ENCODE measurements around the gene CDH19.

CDH19 gene

DNA sequence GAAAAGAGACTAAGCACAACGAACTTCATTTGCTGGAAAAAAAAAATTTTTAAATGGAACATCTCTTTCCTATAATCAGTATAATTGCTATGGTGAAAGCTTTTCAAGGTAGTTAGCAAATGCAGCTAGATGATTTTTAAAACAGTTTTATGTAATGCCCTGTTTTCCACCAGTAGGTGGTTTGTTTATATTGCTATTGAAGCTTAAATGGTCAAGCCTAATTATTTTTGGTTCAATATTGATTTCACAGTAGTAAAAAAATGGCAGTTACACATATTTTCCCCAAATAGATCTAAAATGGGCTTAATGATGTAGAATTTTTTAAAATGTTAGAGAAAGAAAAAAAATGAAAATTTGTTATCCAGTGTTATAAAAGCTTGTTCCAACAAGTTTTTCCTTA lies 70.2 kb downstream of the CDH19 start:
- Histone ChIP-seq H3K4me1 (ENCODE audit: control insufficient read depth, insufficient read depth, low read length) (no peaks in the 10 kb centered on the region), H3K9me3 (ENCODE audit: control insufficient read depth, insufficient read depth, low read length) (no peaks in the 10 kb centered on the region), H3K27me3 (ENCODE audit: control insufficient read depth, insufficient read depth, low read length) (no peaks in the 10 kb centered on the region), H3K4me3 (ENCODE audit: low read length) (no peak overlapping the region), H3K36me3 (ENCODE audit: control insufficient read depth, insufficient read depth, low read length) (no peaks in the 10 kb centered on the region), H3K27ac (ENCODE audit: low read length) (no peak overlapping the region)
- DNase-seq (ENCODE audit: low read depth, low spot score) = no peak
- no CpG with 5 or more reads among the region's 1 CpG for WGBS (ENCODE audit: insufficient coverage, insufficient read length)

DNA sequence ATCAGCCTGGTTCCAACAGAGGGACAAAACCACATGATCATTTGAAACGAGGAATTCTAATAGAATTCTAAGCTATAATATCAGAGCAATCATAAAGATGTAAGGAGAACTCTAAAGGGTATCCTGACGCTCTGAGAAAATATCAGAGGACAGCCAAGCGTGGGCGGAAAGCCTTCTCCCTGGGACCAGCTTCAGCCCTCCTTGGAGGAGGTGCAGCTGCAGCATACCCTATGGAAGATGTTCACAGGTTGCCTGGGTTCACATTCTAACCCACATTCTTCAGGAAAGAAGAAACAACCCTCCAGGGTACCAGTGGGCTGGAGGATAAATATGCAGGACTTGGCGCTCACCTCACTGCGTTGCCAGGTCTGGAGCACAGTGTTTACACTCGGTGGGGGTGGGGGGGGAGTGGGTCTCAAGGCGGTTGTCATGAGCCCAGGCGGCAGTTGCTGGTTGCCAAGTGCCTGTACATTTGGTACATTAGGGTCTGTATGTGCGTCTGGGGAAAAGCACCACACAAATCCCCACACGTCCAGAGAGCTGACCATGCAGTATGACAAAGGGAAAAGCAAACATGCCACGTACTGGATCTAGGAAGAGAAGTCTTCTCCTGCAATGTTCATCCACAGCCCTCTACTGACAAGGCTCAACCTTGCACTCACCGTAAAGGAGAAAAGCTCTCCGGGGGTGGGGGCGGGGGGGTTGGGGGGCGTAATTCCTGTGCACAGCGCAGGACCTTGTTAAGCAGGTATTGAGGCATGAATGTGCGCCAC lies 80.5 kb downstream of the CDH19 start:
- no CpG with 5 or more reads among the region's 18 CpGs for WGBS (ENCODE audit: insufficient coverage, insufficient read length)
- H3K27ac ChIP-seq (ENCODE audit: low read length) = no peak overlapping the region
- no peaks in the 10 kb centered on the region for H3K36me3 ChIP-seq (ENCODE audit: control insufficient read depth, insufficient read depth, low read length)
- no peak overlapping the region for H3K4me3 ChIP-seq (ENCODE audit: low read length)
- H3K9me3 ChIP-seq (ENCODE audit: control insufficient read depth, insufficient read depth, low read length) = no peaks in the 10 kb centered on the region
- H3K27me3 ChIP-seq (ENCODE audit: control insufficient read depth, insufficient read depth, low read length) = no peaks in the 10 kb centered on the region
- no peak for DNase-seq (ENCODE audit: low read depth, low spot score)
- no peaks in the 10 kb centered on the region for H3K4me1 ChIP-seq (ENCODE audit: control insufficient read depth, insufficient read depth, low read length)

DNA sequence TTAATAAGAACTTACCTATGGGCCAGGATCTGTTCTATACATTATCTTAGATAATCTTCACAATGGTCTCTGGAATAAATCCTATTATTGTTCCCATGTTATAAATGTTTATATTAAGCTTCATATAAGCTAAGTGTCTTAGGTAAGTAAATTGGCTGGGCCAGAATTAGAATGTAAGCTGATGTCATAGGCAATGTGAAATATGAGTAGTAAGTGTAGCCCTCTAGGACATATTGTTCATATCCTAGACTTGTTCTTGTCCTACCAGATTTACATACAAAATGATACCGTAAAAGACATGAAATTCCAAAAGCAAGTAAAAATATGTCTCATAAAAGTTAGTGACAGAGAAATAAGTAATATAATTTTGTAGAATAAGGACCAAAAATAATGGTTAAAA lies 89.9 kb downstream of the CDH19 start:
- no peaks in the 10 kb centered on the region for H3K9me3 ChIP-seq (ENCODE audit: control insufficient read depth, insufficient read depth, low read length)
- no peaks in the 10 kb centered on the region for H3K36me3 ChIP-seq (ENCODE audit: control insufficient read depth, insufficient read depth, low read length)
- no peak for DNase-seq (ENCODE audit: low read depth, low spot score)
- WGBS (ENCODE audit: insufficient coverage, insufficient read length) = no CpG with 5 or more reads among the region's 1 CpG
- H3K4me3 ChIP-seq (ENCODE audit: low read length) = no peak overlapping the region
- no peaks in the 10 kb centered on the region for H3K4me1 ChIP-seq (ENCODE audit: control insufficient read depth, insufficient read depth, low read length)
- no peaks in the 10 kb centered on the region for H3K27me3 ChIP-seq (ENCODE audit: control insufficient read depth, insufficient read depth, low read length)
- no peak overlapping the region for H3K27ac ChIP-seq (ENCODE audit: low read length)

DNA sequence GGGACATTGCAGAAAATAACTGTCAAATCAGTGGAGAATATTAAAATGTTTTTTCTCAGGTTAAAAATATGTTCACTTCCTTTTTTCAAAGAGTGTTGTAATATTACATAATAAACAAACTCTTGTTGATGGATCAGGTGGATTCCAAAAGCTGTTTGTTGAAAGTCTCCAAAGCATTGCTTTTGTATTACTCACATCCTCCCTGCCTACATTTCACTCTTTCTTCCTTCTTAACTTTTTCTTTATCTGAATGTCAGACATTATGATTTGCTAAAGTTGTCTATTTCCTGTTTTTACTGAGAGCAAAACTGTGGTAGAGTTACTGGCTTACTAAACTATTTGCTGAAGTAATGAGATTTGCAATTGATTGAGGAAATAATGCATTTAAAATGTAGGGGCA lies 92.1 kb downstream of the CDH19 start:
- H3K27ac ChIP-seq (ENCODE audit: low read length) = no peak overlapping the region

DNA sequence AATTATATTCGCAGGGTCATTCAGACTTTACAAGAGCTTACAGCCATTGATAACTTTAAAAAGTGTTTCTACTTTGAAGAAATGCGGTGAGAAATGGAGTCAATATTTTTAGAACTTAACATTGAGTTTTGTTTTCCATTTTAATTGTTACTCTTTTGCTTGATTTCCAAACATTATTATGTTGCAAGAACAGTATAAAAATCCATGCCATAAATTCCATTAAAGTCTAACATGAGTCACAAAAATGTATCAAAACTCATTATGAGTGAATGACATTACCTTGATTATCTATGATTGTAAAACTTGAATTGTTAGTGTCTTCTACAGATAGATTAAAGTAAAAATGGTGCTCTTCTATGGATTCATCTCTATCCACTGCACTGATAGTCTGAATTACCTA lies 92.6 kb downstream of the CDH19 start:
- H3K9me3 ChIP-seq (ENCODE audit: control insufficient read depth, insufficient read depth, low read length) = no peaks in the 10 kb centered on the region
- WGBS (ENCODE audit: insufficient coverage, insufficient read length) = no CpG with 5 or more reads among the region's 2 CpGs
- H3K27ac ChIP-seq (ENCODE audit: low read length) = no peak overlapping the region

More for the DNA sequence above, 92.1 kb downstream of the CDH19 start:
- H3K4me3 ChIP-seq (ENCODE audit: low read length) = no peak overlapping the region
- H3K36me3 ChIP-seq (ENCODE audit: control insufficient read depth, insufficient read depth, low read length) = no peaks in the 10 kb centered on the region
- DNase-seq (ENCODE audit: low read depth, low spot score) = no peak
- no peaks in the 10 kb centered on the region for H3K9me3 ChIP-seq (ENCODE audit: control insufficient read depth, insufficient read depth, low read length)
- no peaks in the 10 kb centered on the region for H3K27me3 ChIP-seq (ENCODE audit: control insufficient read depth, insufficient read depth, low read length)
- no peaks in the 10 kb centered on the region for H3K4me1 ChIP-seq (ENCODE audit: control insufficient read depth, insufficient read depth, low read length)

DNA sequence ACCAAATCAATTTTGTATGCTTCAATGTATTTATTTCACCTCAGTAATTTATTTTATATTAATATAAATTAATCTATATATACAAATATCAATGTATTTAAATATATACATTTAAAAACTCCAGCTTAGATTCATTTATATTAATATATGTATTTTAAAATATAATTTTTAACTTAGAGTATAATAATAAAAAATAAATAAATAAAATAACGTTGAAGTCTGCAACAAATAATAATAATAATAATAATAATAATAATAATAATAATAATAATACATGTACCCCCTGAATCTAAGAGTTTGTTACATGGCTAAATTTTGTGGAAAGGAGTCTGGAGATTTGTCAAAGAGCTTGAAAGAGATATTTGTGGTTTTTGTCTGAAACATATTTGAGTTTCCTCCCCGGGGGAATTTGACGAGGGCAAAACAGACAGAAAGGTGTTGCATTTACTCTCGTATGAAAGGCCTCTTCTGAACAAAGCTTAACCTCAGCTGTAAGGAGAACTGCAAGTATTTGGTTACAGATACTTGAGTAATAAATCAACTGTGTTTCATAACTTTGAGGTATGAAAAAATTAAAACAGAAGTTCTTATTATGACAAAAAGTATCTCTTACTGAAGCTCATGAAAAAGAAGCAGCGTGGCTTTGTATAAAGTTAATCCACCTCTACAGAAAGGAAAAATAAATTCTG lies 93.4 kb downstream of the CDH19 start:
- no CpG with 5 or more reads among the region's 5 CpGs for WGBS (ENCODE audit: insufficient coverage, insufficient read length)
- no peak for DNase-seq (ENCODE audit: low read depth, low spot score)

More for the DNA sequence above, 92.6 kb downstream of the CDH19 start:
- Histone ChIP-seq H3K27me3 (ENCODE audit: control insufficient read depth, insufficient read depth, low read length) (no peaks in the 10 kb centered on the region), H3K36me3 (ENCODE audit: control insufficient read depth, insufficient read depth, low read length) (no peaks in the 10 kb centered on the region), H3K4me3 (ENCODE audit: low read length) (no peak overlapping the region), H3K4me1 (ENCODE audit: control insufficient read depth, insufficient read depth, low read length) (no peaks in the 10 kb centered on the region)
- DNase-seq (ENCODE audit: low read depth, low spot score) = no peak

DNA sequence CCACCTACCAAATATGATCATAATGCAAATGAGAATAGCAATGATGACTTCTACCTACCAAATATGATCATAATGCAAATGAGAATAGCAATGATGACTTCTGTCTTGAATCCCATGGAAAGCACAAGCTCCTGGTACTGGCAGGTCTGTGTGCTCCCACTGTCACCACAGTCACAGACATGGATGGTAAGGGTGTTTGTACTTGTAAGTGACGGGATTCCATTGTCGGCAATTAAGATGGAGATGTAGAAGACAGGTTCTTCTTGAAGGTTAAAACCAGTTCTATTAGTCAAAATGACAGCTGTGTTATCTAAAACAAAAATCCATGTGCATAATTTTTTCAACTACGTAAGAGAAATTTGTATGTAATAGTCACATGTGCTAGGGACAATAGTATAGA lies 95.0 kb downstream of the CDH19 start:
- WGBS (ENCODE audit: insufficient coverage, insufficient read length) = no CpG with 5 or more reads among the region's 3 CpGs
- Histone ChIP-seq H3K4me1 (ENCODE audit: control insufficient read depth, insufficient read depth, low read length) (no peaks in the 10 kb centered on the region), H3K27ac (ENCODE audit: low read length) (no peak overlapping the region), H3K36me3 (ENCODE audit: control insufficient read depth, insufficient read depth, low read length) (no peaks in the 10 kb centered on the region), H3K4me3 (ENCODE audit: low read length) (no peak overlapping the region), H3K27me3 (ENCODE audit: control insufficient read depth, insufficient read depth, low read length) (no peaks in the 10 kb centered on the region), H3K9me3 (ENCODE audit: control insufficient read depth, insufficient read depth, low read length) (no peaks in the 10 kb centered on the region)
- no peak for DNase-seq (ENCODE audit: low read depth, low spot score)

More for the DNA sequence above, 93.4 kb downstream of the CDH19 start:
- Histone ChIP-seq H3K27me3 (ENCODE audit: control insufficient read depth, insufficient read depth, low read length) (no peaks in the 10 kb centered on the region), H3K36me3 (ENCODE audit: control insufficient read depth, insufficient read depth, low read length) (no peaks in the 10 kb centered on the region), H3K9me3 (ENCODE audit: control insufficient read depth, insufficient read depth, low read length) (no peaks in the 10 kb centered on the region), H3K4me3 (ENCODE audit: low read length) (no peak overlapping the region), H3K27ac (ENCODE audit: low read length) (no peak overlapping the region), H3K4me1 (ENCODE audit: control insufficient read depth, insufficient read depth, low read length) (no peaks in the 10 kb centered on the region)

DNA sequence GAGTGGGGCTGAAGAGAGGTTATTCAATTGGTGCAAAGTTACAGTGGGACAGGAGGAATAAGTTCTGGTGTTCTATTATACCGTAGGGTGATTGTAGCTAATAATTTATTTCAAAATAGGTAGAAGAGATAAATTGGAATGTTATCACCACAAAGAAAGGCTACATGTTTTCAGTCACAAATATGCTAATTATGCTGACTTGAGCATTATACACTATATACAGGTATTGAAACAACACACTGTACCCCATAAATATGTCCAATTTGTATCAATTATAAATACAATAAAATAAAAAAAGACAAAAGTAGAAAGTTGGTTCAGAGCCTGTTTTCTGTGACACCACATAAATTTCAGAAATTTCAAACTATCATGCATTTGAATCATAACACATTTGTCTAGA lies 97.7 kb downstream of the CDH19 start:
- Histone ChIP-seq H3K4me3 (ENCODE audit: low read length) (no peak overlapping the region), H3K9me3 (ENCODE audit: control insufficient read depth, insufficient read depth, low read length) (no peaks in the 10 kb centered on the region), H3K36me3 (ENCODE audit: control insufficient read depth, insufficient read depth, low read length) (no peaks in the 10 kb centered on the region), H3K27ac (ENCODE audit: low read length) (no peak overlapping the region), H3K4me1 (ENCODE audit: control insufficient read depth, insufficient read depth, low read length) (peaks cover 2% of the 10 kb centered on the region; the same call in 1 of the 2 replicates), H3K27me3 (ENCODE audit: control insufficient read depth, insufficient read depth, low read length) (no peaks in the 10 kb centered on the region)
- DNase-seq (ENCODE audit: low read depth, low spot score) = no peak
- WGBS (ENCODE audit: insufficient coverage, insufficient read length) = no CpG with 5 or more reads among the region's 1 CpG

DNA sequence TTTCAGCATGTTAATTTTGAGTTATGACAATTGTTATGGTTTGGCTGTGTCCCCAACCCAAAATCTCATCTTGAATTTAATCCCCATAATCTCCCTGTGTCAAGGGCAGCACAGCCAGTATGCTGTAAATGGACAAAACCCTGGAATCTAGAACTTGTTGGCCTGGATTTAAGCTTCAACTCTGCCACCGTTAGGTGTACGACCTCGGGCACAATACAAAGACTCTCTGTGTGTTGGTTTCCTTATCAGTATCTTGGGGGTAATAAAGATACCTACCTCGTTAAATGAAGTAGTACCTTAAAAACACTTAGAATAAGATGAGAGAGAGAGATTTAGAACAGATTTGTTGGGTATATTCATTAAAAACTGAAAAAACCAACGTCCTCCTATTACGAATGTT lies 106.5 kb downstream of the CDH19 start:
- Histone ChIP-seq H3K27me3 (ENCODE audit: control insufficient read depth, insufficient read depth, low read length) (no peaks in the 10 kb centered on the region), H3K4me3 (ENCODE audit: low read length) (no peak overlapping the region), H3K4me1 (ENCODE audit: control insufficient read depth, insufficient read depth, low read length) (peaks cover 2% of the 10 kb centered on the region; the same call in 1 of the 2 replicates), H3K36me3 (ENCODE audit: control insufficient read depth, insufficient read depth, low read length) (no peaks in the 10 kb centered on the region), H3K27ac (ENCODE audit: low read length) (no peak overlapping the region), H3K9me3 (ENCODE audit: control insufficient read depth, insufficient read depth, low read length) (no peaks in the 10 kb centered on the region)
- DNase-seq (ENCODE audit: low read depth, low spot score) = no peak
- no CpG with 5 or more reads among the region's 6 CpGs for WGBS (ENCODE audit: insufficient coverage, insufficient read length)

DNA sequence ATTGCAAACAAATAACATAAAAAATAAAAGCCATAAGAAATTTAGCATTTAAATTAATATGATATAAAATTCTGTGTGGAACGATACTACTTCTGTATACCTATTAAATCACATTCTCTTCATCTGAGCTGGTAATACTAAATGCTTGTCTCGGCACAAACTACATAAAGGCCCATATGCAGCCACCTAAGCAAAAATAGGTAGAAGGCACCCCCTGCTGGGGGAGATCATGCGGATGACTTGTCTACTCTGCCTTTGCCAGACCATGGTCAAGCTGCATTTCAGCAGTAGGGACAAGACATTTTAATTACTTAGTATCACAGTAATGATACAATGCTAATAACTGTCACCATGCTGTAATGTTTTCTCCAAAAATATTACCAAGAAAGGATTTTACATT lies 108.0 kb downstream of the CDH19 start:
- no peak overlapping the region for H3K27ac ChIP-seq (ENCODE audit: low read length)
- H3K36me3 ChIP-seq (ENCODE audit: control insufficient read depth, insufficient read depth, low read length) = no peaks in the 10 kb centered on the region
- H3K9me3 ChIP-seq (ENCODE audit: control insufficient read depth, insufficient read depth, low read length) = no peaks in the 10 kb centered on the region
- WGBS (ENCODE audit: insufficient coverage, insufficient read length) = no CpG with 5 or more reads among the region's 3 CpGs
- DNase-seq (ENCODE audit: low read depth, low spot score) = peak; percentile 61
- no peak overlapping the region for H3K4me3 ChIP-seq (ENCODE audit: low read length)
- H3K4me1 ChIP-seq (ENCODE audit: control insufficient read depth, insufficient read depth, low read length) = no peaks in the 10 kb centered on the region
- no peaks in the 10 kb centered on the region for H3K27me3 ChIP-seq (ENCODE audit: control insufficient read depth, insufficient read depth, low read length)

DNA sequence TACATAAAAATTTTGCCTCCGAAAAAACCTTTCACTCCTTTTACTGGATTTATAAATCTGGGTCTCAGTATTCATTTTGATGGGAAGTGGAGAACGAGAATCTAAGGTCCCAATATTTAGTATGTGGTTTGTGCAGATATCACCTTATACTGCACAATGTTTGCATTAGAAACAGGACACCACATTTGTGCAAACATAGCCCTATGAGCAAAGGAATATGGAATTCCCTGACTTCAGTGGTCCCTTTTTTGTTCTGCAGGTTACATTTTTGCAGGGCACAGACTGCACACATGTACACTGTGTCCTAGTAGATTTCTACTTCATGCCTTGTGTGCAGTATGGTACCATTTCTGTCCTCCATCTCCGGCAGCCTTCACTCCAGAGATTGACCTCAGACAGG lies 130.0 kb downstream of the CDH19 start:
- Histone ChIP-seq H3K27ac (ENCODE audit: low read length) (no peak overlapping the region), H3K4me3 (ENCODE audit: low read length) (no peak overlapping the region), H3K36me3 (ENCODE audit: control insufficient read depth, insufficient read depth, low read length) (no peaks in the 10 kb centered on the region), H3K4me1 (ENCODE audit: control insufficient read depth, insufficient read depth, low read length) (no peaks in the 10 kb centered on the region), H3K27me3 (ENCODE audit: control insufficient read depth, insufficient read depth, low read length) (no peaks in the 10 kb centered on the region), H3K9me3 (ENCODE audit: control insufficient read depth, insufficient read depth, low read length) (no peaks in the 10 kb centered on the region)
- no CpG with 5 or more reads among the region's 3 CpGs for WGBS (ENCODE audit: insufficient coverage, insufficient read length)
- DNase-seq (ENCODE audit: low read depth, low spot score) = no peak

Data from iPS DF 6.9 (cell line).